Lung (tissue), 12 donors: ENCODE results near the gene FBXO33. TPM values are rescaled to one million over a fixed set of nuclear protein-coding genes. Genes with fewer than 3 reads are reported as not detected.

Experiments used
- ATAC-seq: fragments of 200-7000 bp; cut with Tn5 transposase; one replicate; pipeline ENCODE4 v1.9.1; 2020; ENCODE audit warnings: moderate number of reproducible peaks; ENCODE audit not compliant: insufficient read depth, low FRiP score
- DNase-seq, 3 donors: peaks; one replicate each; pipeline ENCODE4 v3.0.0-alpha.2; 2013 to 2017
- H3K27ac ChIP-seq, 2 donors: one replicate each; pipeline ENCODE4 v1.5.1; 2013; ENCODE audit warnings: mild to moderate bottlenecking in 2 of 2, moderate library complexity in 2 of 2, control low read depth in 1 of 2, inconsistent platforms in 1 of 2, low read depth in 1 of 2, low read length in 1 of 2
- H3K27me3 ChIP-seq, 3 donors: one replicate each; pipeline ENCODE4 v1.5.1; 2013; ENCODE audit warnings: low read length in 2 of 3; ENCODE audit not compliant: control insufficient read depth in 3 of 3, insufficient read depth in 3 of 3
- H3K36me3 ChIP-seq, 4 donors: one replicate each; pipeline ENCODE4 v1.5.1; 2013; ENCODE audit warnings: low read length in 4 of 4, mild to moderate bottlenecking in 1 of 4, moderate library complexity in 1 of 4; ENCODE audit not compliant: control insufficient read depth in 4 of 4, insufficient read depth in 4 of 4
- H3K4me1 ChIP-seq, 5 donors: one replicate each; pipeline ENCODE4 v1.5.1; 2013; ENCODE audit warnings: low read length in 5 of 5, mild to moderate bottlenecking in 2 of 5, moderate library complexity in 1 of 5; ENCODE audit not compliant: control insufficient read depth in 5 of 5, insufficient read depth in 5 of 5
- H3K4me3 ChIP-seq: one replicate; pipeline ENCODE4 v1.5.1; 2013; ENCODE audit warnings: mild to moderate bottlenecking, control low read depth, moderate library complexity
- H3K9ac ChIP-seq, 2 donors: one replicate each; pipeline ENCODE4 v1.5.1; 2013; ENCODE audit warnings: low read length in 2 of 2, control low read depth in 1 of 2; ENCODE audit not compliant: insufficient read depth in 1 of 2
- H3K9me3 ChIP-seq, 4 donors: one replicate each; pipeline ENCODE4 v1.5.1; 2013; ENCODE audit warnings: low read length in 3 of 4, mild to moderate bottlenecking in 1 of 4, moderate library complexity in 1 of 4; ENCODE audit not compliant: control insufficient read depth in 4 of 4, insufficient read depth in 3 of 4
- CTCF ChIP-seq: IDR thresholded peaks from 2 replicates; pipeline ENCODE4 v1.5.1; 2012; ENCODE audit warnings: mild to moderate bottlenecking; ENCODE audit errors: control extremely low read depth, extremely low read depth
- WGBS, 2 donors: extraction: QIAGEN DNeasy Blood & Tissue Kit; methylation state at CpG; one replicate each; pipeline ENCODE4 v1.1.7; 2013; 5-methylcytosine and 5-hydroxymethylcytosine counted together
- polyA plus RNA-seq, 2 donors: library from polyadenylated mRNA; stranded (reverse); fragments of 200-250 nt; gene quantifications; one replicate each; pipeline ENCODE4 v1.2.1, GENCODE V29; 2013
- total RNA-seq, 2 donors: library from RNA; depleted of rRNA in 1 of 2; stranded (reverse); fragments of >200 nt in 1 of 2; gene quantifications; one replicate each; pipeline ENCODE4 v1.2.1, GENCODE V29; 2014 to 2021
- donor health status: control.
- donor health status: control.
- donor health status: Bipolar disorder and iron deficiency.
- donor health status: healthy.
- donor health status: DM: yes; HTN: yes; CAD: no.

FBXO33 gene
- total and polyA plus RNA-seq, 4 donors = 4.7 to 17.2 (median 9.5) TPM

DNA sequence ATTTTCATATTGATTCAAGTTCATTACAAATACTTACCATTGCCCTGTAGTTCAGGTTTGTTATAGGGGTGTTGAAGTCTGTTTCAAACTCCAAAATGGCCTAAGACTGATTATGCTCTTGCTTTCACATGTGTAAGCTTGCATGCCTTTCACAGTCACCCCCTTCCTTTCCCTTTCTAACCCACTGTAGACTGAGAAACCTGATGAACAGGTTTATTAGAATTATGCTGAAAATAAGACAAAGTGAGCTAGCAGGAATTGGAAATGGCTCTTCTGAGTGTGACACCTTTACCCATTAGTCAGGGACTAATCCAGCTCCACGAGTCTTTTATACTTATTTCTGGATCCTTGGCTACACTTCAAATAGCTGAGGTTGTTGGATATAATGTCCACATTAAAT, 38.9 kb downstream of the FBXO33 start:
- TF ChIP-seq CTCF = no peak
- Histone ChIP-seq H3K27me3 (no peaks in the 10 kb centered on the region), H3K9me3 (no peaks in the 10 kb centered on the region), H3K36me3 (peaks cover 0 to 12% (median 6%) of the 10 kb centered on the region in 4 donors), H3K4me1 (peaks cover 0 to 8% (median 0%) of the 10 kb centered on the region in 5 donors), H3K4me3 (no peak overlapping the region), H3K27ac (no peak overlapping the region), H3K9ac (no peak overlapping the region)
- DNase-seq (peak in 2 of 3 donors; percentile 25 to 26), ATAC-seq (no peak)
- WGBS, 2 donors = 59 to 77% methylated on average over 1 of the region's 1 CpG

DNA sequence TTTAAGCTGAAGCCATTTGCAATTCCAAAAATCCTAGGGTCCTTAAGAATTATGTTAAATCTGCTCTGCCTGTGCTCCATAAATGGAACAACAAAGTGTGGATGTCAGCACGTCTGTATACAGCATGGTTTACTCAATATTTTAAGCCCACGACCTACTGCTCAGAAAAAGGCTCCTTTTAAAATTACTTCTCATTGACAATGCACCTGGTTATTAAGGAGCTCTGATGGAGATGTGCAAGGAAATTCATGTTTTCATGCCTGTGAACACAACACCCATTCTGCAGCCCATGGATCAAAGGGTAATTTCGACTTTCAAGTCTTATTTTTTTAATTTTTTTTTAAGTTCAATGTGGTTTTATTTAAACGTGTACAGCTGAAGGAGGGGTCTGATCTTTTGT, 48.1 kb downstream of the FBXO33 start:
- Histone ChIP-seq H3K4me1 (peaks cover 0 to 4% (median 0%) of the 10 kb centered on the region in 5 donors), H3K9me3 (no peaks in the 10 kb centered on the region), H3K27me3 (no peaks in the 10 kb centered on the region), H3K27ac (no peak overlapping the region), H3K36me3 (peaks cover 0 to 1% (median 0%) of the 10 kb centered on the region in 4 donors), H3K4me3 (no peak overlapping the region), H3K9ac (no peak overlapping the region)
- WGBS, 2 donors = 89 to 92% methylated on average over 4 of the region's 4 CpGs
- no peak for ATAC-seq
- no peak for TF ChIP-seq CTCF
- DNase-seq = no peak

- Histone ChIP-seq H3K27me3 (no peaks in the 10 kb centered on the region), H3K9me3 (no peaks in the 10 kb centered on the region), H3K36me3 (peaks cover 0 to under 1% (median 0%) of the 10 kb centered on the region in 4 donors), H3K9ac (no peak overlapping the region), H3K4me3 (no peak overlapping the region), H3K27ac (no peak overlapping the region), H3K4me1 (peaks cover 0 to 4% (median 0%) of the 10 kb centered on the region in 5 donors)
- TF ChIP-seq CTCF = no peak
- DNase-seq (no peak), ATAC-seq (no peak)
- 87 to 93% methylated on average over 1 of the region's 1 CpG for WGBS, 2 donors
These were observed 48.5 kb downstream of the FBXO33 start for GRCh38 chr14:39383741-39384140.

- DNase-seq (no peak), ATAC-seq (no peak)
- no peaks in the 10 kb centered on the region for H3K27me3 ChIP-seq
- H3K36me3 ChIP-seq = no peaks in the 10 kb centered on the region
- no peak overlapping the region for H3K4me3 ChIP-seq
- no peaks in the 10 kb centered on the region for H3K9me3 ChIP-seq
- TF ChIP-seq CTCF = no peak
- no peak overlapping the region for H3K9ac ChIP-seq
- 84 to 95% methylated on average over 1 of the region's 1 CpG for WGBS, 2 donors
- peaks cover 0 to 5% (median 0%) of the 10 kb centered on the region in 5 donors for H3K4me1 ChIP-seq
- H3K27ac ChIP-seq = no peak overlapping the region
These were observed 49.1 kb downstream of the FBXO33 start for GRCh38 chr14:39383026-39383660.
